NB4 (cell line): ENCODE measurements around the gene NIPBL.
A peak's percentile ranks its signal among the peaks of the same experiment; 100 is the strongest.

Experiments used
- MAX ChIP-seq: IDR thresholded peaks from 2 replicates; pipeline ENCODE4 v1.6.1; 2011; ENCODE audit warnings: low read depth, low read length
- MYC ChIP-seq: IDR thresholded peaks from 2 replicates; pipeline ENCODE4 v1.6.1; 2011; ENCODE audit warnings: low read depth, low read length
- POLR2A ChIP-seq: IDR thresholded peaks from 2 replicates; pipeline ENCODE4 v1.6.1; 2011; ENCODE audit warnings: mild to moderate bottlenecking; ENCODE audit not compliant: insufficient read length; ENCODE audit errors: extremely low read depth
- TF ChIP-seq, protein P1 (sequence below): IDR thresholded peaks from one replicate; pipeline ENCODE4 v1.5.1; 2012; ENCODE audit warnings: low read depth, low read length

- peak; percentile 100 for TF ChIP-seq POLR2A
- TF ChIP-seq, protein P1, sequence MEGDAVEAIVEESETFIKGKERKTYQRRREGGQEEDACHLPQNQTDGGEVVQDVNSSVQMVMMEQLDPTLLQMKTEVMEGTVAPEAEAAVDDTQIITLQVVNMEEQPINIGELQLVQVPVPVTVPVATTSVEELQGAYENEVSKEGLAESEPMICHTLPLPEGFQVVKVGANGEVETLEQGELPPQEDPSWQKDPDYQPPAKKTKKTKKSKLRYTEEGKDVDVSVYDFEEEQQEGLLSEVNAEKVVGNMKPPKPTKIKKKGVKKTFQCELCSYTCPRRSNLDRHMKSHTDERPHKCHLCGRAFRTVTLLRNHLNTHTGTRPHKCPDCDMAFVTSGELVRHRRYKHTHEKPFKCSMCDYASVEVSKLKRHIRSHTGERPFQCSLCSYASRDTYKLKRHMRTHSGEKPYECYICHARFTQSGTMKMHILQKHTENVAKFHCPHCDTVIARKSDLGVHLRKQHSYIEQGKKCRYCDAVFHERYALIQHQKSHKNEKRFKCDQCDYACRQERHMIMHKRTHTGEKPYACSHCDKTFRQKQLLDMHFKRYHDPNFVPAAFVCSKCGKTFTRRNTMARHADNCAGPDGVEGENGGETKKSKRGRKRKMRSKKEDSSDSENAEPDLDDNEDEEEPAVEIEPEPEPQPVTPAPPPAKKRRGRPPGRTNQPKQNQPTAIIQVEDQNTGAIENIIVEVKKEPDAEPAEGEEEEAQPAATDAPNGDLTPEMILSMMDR: no peak
- TF ChIP-seq MAX: peak; percentile 54
- TF ChIP-seq MYC: peak; percentile 91
Observed at GRCh38 chr5:36876299-36876964, at the start of gene NIPBL.
